Panc1 (cell line): Measurements from ENCODE around the gene ZNF609. TPM values are rescaled to one million over a fixed set of nuclear protein-coding genes. Genes with fewer than 3 reads are reported as not detected.

Experiments used
- ATAC-seq: fragments of 200-7000 bp; cut with Tn5 transposase; 2 replicates; pipeline ENCODE4 v1.9.1; 2020; ENCODE audit warnings: mild to moderate bottlenecking, moderate library complexity
- BruUV-seq: library from RNA; stranded (reverse); fragments of 400-500 nt; replicated peaks from 2 replicates; lab custom pipeline; 2021; lab: Mats Ljungman, UMichigan
- CTCF ChIA-PET: fragments of 300-600 bp; sonication (Branson Sonifier 250); formaldehyde crosslinking; loops from one replicate; lab custom pipeline; 2022; ENCODE audit warnings: antibody characterized with exemption; lab: Charles Lee
- POLR2A ChIA-PET: fragments of 300-600 bp; sonication (Branson Sonifier 250); formaldehyde crosslinking; loops from one replicate; lab custom pipeline; 2022; ENCODE audit warnings: antibody characterized with exemption; lab: Charles Lee
- DNase-seq: peaks from one replicate; pipeline ENCODE4 v3.0.0-alpha.2; 2010; ENCODE audit warnings: low read depth, low spot score
- H3K27ac ChIP-seq: 2 replicates; pipeline ENCODE4 v1.5.1; 2011; ENCODE audit warnings: mild to moderate bottlenecking, low read length, inconsistent platforms
- H3K27me3 ChIP-seq: fragments of 200-500 bp; sonication (Bioruptor generic); 2 replicates; pipeline ENCODE4 v1.6.0; 2014; ENCODE audit warnings: low read length, inconsistent platforms; ENCODE audit not compliant: control insufficient read depth, insufficient read depth
- H3K36me3 ChIP-seq: fragments of 200-500 bp; sonication (Bioruptor generic); 2 replicates; pipeline ENCODE4 v1.5.1; 2014; ENCODE audit warnings: inconsistent platforms, mild to moderate bottlenecking, low read length, moderate library complexity; ENCODE audit not compliant: control insufficient read depth, insufficient read depth
- H3K4me1 ChIP-seq: 2 replicates; pipeline ENCODE4 v1.5.1; 2011; ENCODE audit warnings: inconsistent platforms, mild to moderate bottlenecking, low read length, moderate library complexity; ENCODE audit not compliant: control insufficient read depth, insufficient read depth
- H3K4me3 ChIP-seq, 2 experiments: 2 replicates each; pipeline ENCODE4 v1.5.1; 2011 to 2012; ENCODE audit warnings: low read depth in 2 of 2, low read length in 2 of 2, mild to moderate bottlenecking in 2 of 2, inconsistent platforms in 1 of 2, moderate library complexity in 1 of 2
- H3K9me3 ChIP-seq: fragments of 200-500 bp; sonication (Bioruptor generic); 2 replicates; pipeline ENCODE4 v1.5.1; 2014; ENCODE audit warnings: low read depth, mild to moderate bottlenecking, inconsistent platforms, low read length, moderate library complexity; ENCODE audit not compliant: control insufficient read depth, insufficient read depth
- POLR2AphosphoS5 ChIP-seq: IDR thresholded peaks from 2 replicates; pipeline ENCODE4 v1.6.1; 2012; ENCODE audit warnings: mild to moderate bottlenecking, low read depth, low read length, moderate library complexity
- SIN3A ChIP-seq: IDR thresholded peaks from 2 replicates; pipeline ENCODE4 v1.6.1; 2012; ENCODE audit warnings: low read depth, mild to moderate bottlenecking, low read length, moderate library complexity, borderline replicate concordance; ENCODE audit not compliant: insufficient read depth
- TCF7L2 ChIP-seq: IDR thresholded peaks from 2 replicates; pipeline ENCODE4 v1.6.1; 2011; ENCODE audit warnings: mild to moderate bottlenecking, low read depth, low read length, inconsistent platforms
- in situ Hi-C: cut with HindIII; loops from 2 replicates; pipeline ENCODE4 v1.10.0; 2016; ENCODE audit warnings: low sequenced_read_pairs, low pct_unique_long_range_greater_than_20kb
- intact Hi-C: fragments of 100-400 bp; cut with micrococcal nuclease; formaldehyde crosslinking; loops from one replicate; pipeline ENCODE4 v1.10.0; 2022; ENCODE audit not compliant: unreplicated experiment
- total RNA-seq: library from RNA; stranded (reverse); gene quantifications from one replicate; pipeline ENCODE4 v1.2.1, GENCODE V29; 2021; ENCODE audit not compliant: unreplicated experiment
- TF ChIP-seq, protein P1 (sequence below): fragments of 450-650 bp; IDR thresholded peaks from 2 replicates; pipeline ENCODE4 v1.5.1; 2017; ENCODE audit warnings: mild to moderate bottlenecking
- TF ChIP-seq, protein P2 (sequence below), 2 experiments: IDR thresholded peaks; 2 replicates each; pipeline ENCODE4 v1.6.1; 2011 to 2012; ENCODE audit warnings: low read depth in 2 of 2, control low read depth in 1 of 2, low read length in 1 of 2, mild to moderate bottlenecking in 1 of 2, moderate library complexity in 1 of 2; ENCODE audit not compliant: insufficient read depth in 1 of 2

The ZNF609 gene
- total RNA-seq, 1 experiment from 2014 or later = 47.2 TPM

DNA sequence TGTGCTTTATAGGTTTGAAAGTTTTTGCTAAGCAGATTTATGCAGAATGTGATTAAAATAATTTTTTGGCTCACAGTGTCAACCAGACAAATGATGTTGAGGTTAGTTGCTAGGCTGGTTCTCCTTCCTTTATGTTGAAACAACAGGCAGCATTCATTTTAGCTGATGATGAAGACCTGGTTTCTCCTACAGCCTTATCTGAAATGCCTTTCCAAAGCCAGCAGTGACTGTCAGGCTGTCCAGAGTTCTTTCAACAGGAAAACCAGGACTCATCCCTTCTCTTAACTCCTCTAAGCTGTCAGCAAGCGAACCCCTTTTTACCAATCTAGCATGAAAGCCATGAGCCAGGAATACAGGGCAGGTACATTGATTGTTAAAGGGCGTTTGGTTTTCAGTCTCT, 84.1 kb downstream of the ZNF609 start:
- Histone ChIP-seq H3K4me3 (no peak overlapping the region), H3K36me3 (no peaks in the 10 kb centered on the region), H3K27me3 (no peaks in the 10 kb centered on the region), H3K9me3 (no peaks in the 10 kb centered on the region), H3K27ac (no peak overlapping the region), H3K4me1 (no peaks in the 10 kb centered on the region)
- no TSS peak for BruUV-seq
- ChIA-PET POLR2A (no interaction called here), CTCF (no interaction called here)
- DNase-seq = no peak
- TF ChIP-seq SIN3A = no peak
- no peak for TF ChIP-seq POLR2AphosphoS5
- no peak for TF ChIP-seq TCF7L2
- TF ChIP-seq, protein P1, sequence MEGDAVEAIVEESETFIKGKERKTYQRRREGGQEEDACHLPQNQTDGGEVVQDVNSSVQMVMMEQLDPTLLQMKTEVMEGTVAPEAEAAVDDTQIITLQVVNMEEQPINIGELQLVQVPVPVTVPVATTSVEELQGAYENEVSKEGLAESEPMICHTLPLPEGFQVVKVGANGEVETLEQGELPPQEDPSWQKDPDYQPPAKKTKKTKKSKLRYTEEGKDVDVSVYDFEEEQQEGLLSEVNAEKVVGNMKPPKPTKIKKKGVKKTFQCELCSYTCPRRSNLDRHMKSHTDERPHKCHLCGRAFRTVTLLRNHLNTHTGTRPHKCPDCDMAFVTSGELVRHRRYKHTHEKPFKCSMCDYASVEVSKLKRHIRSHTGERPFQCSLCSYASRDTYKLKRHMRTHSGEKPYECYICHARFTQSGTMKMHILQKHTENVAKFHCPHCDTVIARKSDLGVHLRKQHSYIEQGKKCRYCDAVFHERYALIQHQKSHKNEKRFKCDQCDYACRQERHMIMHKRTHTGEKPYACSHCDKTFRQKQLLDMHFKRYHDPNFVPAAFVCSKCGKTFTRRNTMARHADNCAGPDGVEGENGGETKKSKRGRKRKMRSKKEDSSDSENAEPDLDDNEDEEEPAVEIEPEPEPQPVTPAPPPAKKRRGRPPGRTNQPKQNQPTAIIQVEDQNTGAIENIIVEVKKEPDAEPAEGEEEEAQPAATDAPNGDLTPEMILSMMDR = no peak
- TF ChIP-seq, protein P2, sequence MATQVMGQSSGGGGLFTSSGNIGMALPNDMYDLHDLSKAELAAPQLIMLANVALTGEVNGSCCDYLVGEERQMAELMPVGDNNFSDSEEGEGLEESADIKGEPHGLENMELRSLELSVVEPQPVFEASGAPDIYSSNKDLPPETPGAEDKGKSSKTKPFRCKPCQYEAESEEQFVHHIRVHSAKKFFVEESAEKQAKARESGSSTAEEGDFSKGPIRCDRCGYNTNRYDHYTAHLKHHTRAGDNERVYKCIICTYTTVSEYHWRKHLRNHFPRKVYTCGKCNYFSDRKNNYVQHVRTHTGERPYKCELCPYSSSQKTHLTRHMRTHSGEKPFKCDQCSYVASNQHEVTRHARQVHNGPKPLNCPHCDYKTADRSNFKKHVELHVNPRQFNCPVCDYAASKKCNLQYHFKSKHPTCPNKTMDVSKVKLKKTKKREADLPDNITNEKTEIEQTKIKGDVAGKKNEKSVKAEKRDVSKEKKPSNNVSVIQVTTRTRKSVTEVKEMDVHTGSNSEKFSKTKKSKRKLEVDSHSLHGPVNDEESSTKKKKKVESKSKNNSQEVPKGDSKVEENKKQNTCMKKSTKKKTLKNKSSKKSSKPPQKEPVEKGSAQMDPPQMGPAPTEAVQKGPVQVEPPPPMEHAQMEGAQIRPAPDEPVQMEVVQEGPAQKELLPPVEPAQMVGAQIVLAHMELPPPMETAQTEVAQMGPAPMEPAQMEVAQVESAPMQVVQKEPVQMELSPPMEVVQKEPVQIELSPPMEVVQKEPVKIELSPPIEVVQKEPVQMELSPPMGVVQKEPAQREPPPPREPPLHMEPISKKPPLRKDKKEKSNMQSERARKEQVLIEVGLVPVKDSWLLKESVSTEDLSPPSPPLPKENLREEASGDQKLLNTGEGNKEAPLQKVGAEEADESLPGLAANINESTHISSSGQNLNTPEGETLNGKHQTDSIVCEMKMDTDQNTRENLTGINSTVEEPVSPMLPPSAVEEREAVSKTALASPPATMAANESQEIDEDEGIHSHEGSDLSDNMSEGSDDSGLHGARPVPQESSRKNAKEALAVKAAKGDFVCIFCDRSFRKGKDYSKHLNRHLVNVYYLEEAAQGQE (IDR thresholded peaks at IDR 0.05; ENCODE audit: insufficient read depth in 1 of 2, low read depth in 2 of 2, low read length in 1 of 2) = no peak
- intact Hi-C loops = no loop called here
- in situ Hi-C loops = no loop called here
- no peak for ATAC-seq

DNA sequence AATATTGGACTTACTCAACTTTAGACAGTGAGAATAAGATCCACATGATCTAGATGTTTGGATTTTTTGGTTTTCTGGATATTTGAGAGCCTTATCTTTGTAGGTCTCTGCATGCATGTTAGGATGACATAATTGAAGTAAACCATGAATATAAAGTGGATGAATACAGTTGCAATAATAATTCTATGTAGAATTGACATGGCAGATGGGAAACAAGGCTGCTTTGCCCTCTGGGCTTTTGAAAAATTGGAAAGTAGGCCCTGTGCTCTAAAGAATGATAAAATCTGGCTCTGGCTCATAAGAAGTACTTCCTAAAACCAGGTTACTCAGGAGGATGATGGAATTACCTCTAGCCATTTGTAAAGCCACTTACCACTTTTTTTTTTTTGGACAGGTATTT, 86.9 kb downstream of the ZNF609 start:
- intact Hi-C loops (no loop called here), in situ Hi-C loops (no loop called here)
- Histone ChIP-seq H3K9me3 (no peaks in the 10 kb centered on the region), H3K27me3 (no peaks in the 10 kb centered on the region), H3K36me3 (no peaks in the 10 kb centered on the region), H3K4me1 (no peaks in the 10 kb centered on the region), H3K4me3 (no peak overlapping the region), H3K27ac (no peak overlapping the region)
- ChIA-PET POLR2A (no interaction called here), CTCF (no interaction called here)
- ATAC-seq (no peak), DNase-seq (no peak)
- no TSS peak for BruUV-seq
- TF ChIP-seq TCF7L2 = no peak
- TF ChIP-seq, protein P2 (IDR thresholded peaks at IDR 0.05; ENCODE audit: insufficient read depth in 1 of 2, low read depth in 2 of 2, low read length in 1 of 2) = no peak
- TF ChIP-seq POLR2AphosphoS5 = no peak
- TF ChIP-seq, protein P1 = no peak
- TF ChIP-seq SIN3A = no peak
